ENCODE data around the gene GNG12. TPM values are rescaled to one million over a fixed set of nuclear protein-coding genes. Genes with fewer than 3 reads are reported as not detected.

Gene GNG12
- total RNA-seq, 1 experiment from 2014 or later: 14.3 TPM

- Histone ChIP-seq H3K9ac (ENCODE audit: extremely low read depth, insufficient read length, low read length) (no peak overlapping the region), H4K5ac (ENCODE audit: insufficient read length, low read depth, low read length) (no peak overlapping the region), H3K27me3 (ENCODE audit: insufficient read depth, low read length) (no peaks in the 10 kb centered on the region), H3K23me2 (ENCODE audit: insufficient read length, low read depth, low read length, poor library complexity, severe bottlenecking) (no peaks in the 10 kb centered on the region), H4K8ac (replicated peaks; ENCODE audit: insufficient read length, low read depth, low read length) (no peak overlapping the region), H3K27ac (ENCODE audit: insufficient read length, low read depth, low read length) (no peak overlapping the region), H2BK12ac (ENCODE audit: insufficient read length, low read depth, low read length) (no peak overlapping the region), H4K20me1 (ENCODE audit: control insufficient read depth, insufficient read depth, insufficient read length) (no peaks in the 10 kb centered on the region), H3K4me2 (ENCODE audit: insufficient read depth, insufficient read length, low read length) (no peak overlapping the region), H4K91ac (ENCODE audit: insufficient read length, low read depth, low read length) (no peak overlapping the region), H3K4ac (ENCODE audit: low read depth, low read length) (no peak overlapping the region), H2BK15ac (ENCODE audit: low read depth, low read length) (no peak overlapping the region), H2AK5ac (ENCODE audit: insufficient read length, low read length) (no peak overlapping the region), H3K79me2 (ENCODE audit: insufficient read depth, low read length) (no peaks in the 10 kb centered on the region; the same call in 1 of the 2 replicates), H2BK120ac (ENCODE audit: low read depth, low read length, poor library complexity, severe bottlenecking) (no peak overlapping the region), H3K14ac (ENCODE audit: insufficient read depth, low read length) (no peak overlapping the region), H3K56ac (ENCODE audit: insufficient read length, low read depth, low read length) (no peak overlapping the region), H2AFZ (ENCODE audit: low read length) (no peak overlapping the region), H3K23ac (ENCODE audit: insufficient read length, low read depth, low read length) (no peak overlapping the region), H2BK20ac (ENCODE audit: low read depth, low read length, poor library complexity, severe bottlenecking) (no peak overlapping the region), H3K79me1 (ENCODE audit: insufficient read depth, low read depth, low read length, poor library complexity, severe bottlenecking) (peaks cover 4% of the 10 kb centered on the region), H3K18ac (ENCODE audit: insufficient read length, low read depth, low read length) (no peak overlapping the region), H2BK5ac (ENCODE audit: insufficient read length, low read length) (no peak overlapping the region), H3K4me1 (ENCODE audit: insufficient read depth, low read length) (peaks cover 7% of the 10 kb centered on the region), H3T11ph (ENCODE audit: low read length) (no peak overlapping the region), H3K9me3 (ENCODE audit: control insufficient read depth, low read depth, low read length) (no peaks in the 10 kb centered on the region)
- WGBS (ENCODE audit: extremely low coverage, insufficient read length, low lambda C conversion rate): no CpG with 5 or more reads among the region's 2 CpGs
- DNase-seq: no peak
- peak overlapping the region in 1 of 3 experiments; percentile 11; a peak in 1 of 7 replicates for H3K27ac Mint-ChIP-seq
- TF ChIP-seq, protein P1, sequence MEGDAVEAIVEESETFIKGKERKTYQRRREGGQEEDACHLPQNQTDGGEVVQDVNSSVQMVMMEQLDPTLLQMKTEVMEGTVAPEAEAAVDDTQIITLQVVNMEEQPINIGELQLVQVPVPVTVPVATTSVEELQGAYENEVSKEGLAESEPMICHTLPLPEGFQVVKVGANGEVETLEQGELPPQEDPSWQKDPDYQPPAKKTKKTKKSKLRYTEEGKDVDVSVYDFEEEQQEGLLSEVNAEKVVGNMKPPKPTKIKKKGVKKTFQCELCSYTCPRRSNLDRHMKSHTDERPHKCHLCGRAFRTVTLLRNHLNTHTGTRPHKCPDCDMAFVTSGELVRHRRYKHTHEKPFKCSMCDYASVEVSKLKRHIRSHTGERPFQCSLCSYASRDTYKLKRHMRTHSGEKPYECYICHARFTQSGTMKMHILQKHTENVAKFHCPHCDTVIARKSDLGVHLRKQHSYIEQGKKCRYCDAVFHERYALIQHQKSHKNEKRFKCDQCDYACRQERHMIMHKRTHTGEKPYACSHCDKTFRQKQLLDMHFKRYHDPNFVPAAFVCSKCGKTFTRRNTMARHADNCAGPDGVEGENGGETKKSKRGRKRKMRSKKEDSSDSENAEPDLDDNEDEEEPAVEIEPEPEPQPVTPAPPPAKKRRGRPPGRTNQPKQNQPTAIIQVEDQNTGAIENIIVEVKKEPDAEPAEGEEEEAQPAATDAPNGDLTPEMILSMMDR (conservative IDR thresholded peaks at IDR 0.05): peak; percentile 48
- H3K9me3 Mint-ChIP-seq: no peaks in the 10 kb centered on the region; a peak in 1 of 5 replicates
- H3K4me3 Mint-ChIP-seq: no peak overlapping the region
- H3K27me3 Mint-ChIP-seq (ENCODE audit: low read depth): no peaks in the 10 kb centered on the region
- no peaks in the 10 kb centered on the region for H3K36me3 Mint-ChIP-seq (ENCODE audit: insufficient read depth in 1 of 3, low read depth in 3 of 3)
- peaks cover 16 to 18% of the 10 kb centered on the region in 2 experiments for H3K4me1 Mint-ChIP-seq
These were observed 28.6 kb downstream of the GNG12 start for GRCh38 chr1:67804710-67805109.

Measured in H9 (cell line).